NT2/D1 (cell line): Measurements from ENCODE around the gene CCDC134.

ENCODE experiments used
- YY1 ChIP-seq: IDR thresholded peaks from 2 replicates; pipeline ENCODE4 v1.6.1; 2011; ENCODE audit not compliant: insufficient read length, insufficient read depth
- ZNF274 ChIP-seq: IDR thresholded peaks from 2 replicates; pipeline ENCODE4 v1.6.1; 2011; ENCODE audit warnings: mild to moderate bottlenecking, low read depth, low read length

DNA sequence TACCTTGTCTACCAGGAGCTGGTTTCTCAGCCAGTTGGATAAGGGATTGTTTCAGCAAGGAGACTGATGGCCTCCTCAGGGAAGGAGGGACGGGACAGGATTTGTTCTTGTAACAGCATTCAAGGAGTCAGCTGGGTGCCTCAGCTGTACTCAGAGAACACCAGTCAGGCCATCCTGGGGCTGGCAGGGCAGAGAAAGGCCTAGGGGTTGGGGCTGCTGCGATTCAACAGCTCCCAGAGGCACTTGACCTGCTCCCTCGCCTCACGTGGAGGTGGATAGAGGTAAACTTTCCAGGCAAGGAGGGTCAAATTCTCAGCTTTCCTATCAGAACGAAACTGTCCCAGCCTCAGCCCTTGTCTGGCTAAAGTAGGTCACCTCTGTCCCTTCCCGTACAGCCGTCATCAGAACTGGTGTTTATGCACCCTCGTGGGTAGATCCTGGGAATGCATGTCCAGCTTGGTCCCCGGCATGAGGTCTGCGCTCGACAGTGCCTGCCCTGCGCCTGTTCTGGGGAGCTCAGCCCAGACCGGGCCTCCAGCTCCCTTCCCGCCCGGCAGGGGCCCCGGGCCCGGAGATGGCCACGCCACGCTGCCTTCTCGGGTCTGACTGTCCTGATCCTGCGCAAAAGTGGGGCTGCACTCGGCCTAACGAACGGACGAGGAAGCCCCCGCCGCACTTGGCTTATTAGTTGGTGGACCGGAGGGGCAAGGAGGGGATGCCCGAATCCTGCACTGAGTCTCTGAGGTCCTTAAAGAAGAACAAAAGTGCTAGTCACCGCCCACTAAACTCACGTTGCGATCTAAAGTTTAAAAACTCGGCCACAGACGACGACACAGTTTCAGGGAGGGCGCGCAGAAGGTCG, 762 bp upstream of the CCDC134 start:
- TF ChIP-seq YY1 (no peak), ZNF274 (no peak)
